GM18951 (cell line): ENCODE measurements around the gene CELF4.

ENCODE experiments used
- POLR2A ChIP-seq: IDR thresholded peaks from 4 replicates; pipeline ENCODE4 v1.6.1; 2011; ENCODE audit warnings: mild to moderate bottlenecking; ENCODE audit not compliant: insufficient read length, insufficient read depth; ENCODE audit errors: extremely low read depth
- in situ Hi-C: fragments of 300-500 bp; cut with MboI; formaldehyde crosslinking; loops from one replicate; pipeline ENCODE4 v1.12.0; 2022; ENCODE audit warnings: low sequenced_read_pairs, mixed read lengths, inconsistent platforms; ENCODE audit not compliant: unreplicated experiment

The CELF4 gene

DNA sequence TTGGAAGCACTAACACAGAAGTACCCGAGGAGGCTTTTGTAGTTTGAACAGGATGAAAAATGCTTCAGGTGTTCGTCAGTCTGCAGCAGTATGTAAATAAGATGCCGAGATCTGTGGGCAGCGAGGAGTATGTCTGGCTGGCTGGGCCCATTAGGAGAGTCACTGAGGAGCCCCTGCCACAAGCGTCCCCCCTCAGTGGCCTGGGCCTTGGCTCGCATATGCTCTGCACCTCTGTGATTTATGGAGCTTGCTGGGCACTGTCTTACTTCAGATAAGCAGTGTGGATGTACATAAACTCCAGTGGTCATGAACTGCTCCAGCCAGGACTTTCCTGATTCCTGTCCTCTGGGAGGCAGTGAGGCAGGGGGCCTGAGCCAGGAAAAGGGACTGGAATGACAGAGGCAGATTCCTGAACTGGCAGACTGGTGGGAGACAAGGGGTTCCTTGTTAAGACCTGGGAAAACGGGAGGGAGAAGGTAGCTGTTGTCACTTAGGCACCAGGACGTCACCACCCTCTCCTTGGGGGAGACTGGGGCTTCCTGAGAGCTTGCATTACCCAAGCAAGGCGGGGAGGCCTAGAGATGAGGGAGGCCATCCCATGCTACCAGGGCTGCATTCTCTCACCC, 46.0 kb downstream of the CELF4 start:
- in situ Hi-C loops = no loop called here
- TF ChIP-seq POLR2A = no peak

DNA sequence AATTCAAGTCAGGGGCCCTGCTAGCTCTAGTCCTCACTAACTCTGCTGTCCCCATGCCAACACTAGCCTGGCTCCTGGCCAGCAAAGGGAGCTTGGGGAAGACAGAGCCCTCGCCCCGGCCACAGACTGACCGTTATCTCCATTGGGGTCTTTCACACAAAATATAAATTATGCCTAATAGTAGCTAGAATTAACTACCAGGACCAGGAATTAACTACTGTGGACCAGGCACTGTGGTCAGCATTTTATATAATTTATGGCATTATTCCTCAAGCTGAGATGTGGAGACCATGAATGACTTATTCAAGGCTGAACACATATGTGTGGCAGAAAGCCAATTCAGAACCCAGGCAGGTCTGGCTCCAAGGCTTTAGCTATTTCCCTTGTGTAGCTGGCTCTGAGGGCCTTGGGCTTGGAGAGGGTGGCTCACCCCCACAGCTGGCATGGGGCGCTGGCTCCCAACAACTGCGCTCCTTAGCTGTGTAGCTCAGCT, 49.2 kb downstream of the CELF4 start:
- no peak for TF ChIP-seq POLR2A
- in situ Hi-C loops = no loop called here

DNA sequence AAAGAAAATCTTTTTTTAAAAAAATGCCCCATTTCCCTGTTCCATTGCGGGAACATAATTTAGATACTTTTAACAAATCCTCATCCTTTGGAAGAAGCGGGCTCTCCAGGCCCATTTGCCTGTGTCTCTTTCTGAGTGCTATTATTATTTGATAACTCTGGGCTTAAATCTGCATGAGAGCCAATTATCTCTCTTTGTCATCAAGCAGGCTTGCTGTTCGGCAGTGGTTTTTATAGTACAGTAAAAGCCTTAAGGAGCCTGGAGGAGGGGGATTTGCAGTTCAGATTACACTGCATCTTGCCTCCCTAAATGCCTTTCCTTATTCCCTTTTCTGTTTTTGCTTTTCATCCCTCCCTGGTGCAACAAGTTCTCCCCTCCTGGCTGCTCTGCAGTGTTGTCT, 50.6 kb downstream of the CELF4 start:
- TF ChIP-seq POLR2A = no peak
- in situ Hi-C loops = no loop called here

DNA sequence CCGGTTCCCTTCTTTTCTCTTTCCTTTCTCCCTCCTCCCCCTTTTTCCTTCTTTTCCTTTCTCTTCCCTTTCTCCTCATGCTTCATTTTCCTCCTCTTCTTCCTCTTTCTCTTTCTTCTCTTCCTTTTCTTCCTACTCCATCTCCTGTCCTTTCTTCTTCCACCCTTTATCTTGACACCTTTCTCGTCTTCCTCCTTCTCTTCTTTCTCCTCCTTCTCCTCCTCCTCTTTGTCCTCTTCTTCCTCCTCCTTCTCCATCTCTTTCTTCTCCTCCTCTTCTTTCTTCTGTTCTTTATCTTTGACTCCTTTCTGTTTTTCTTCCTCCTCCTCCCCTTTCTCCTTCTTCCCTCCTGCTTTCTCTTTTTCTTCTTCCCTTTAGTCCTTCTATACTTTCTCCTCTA, 53.2 kb downstream of the CELF4 start:
- no peak for TF ChIP-seq POLR2A
- in situ Hi-C loops = no loop called here

DNA sequence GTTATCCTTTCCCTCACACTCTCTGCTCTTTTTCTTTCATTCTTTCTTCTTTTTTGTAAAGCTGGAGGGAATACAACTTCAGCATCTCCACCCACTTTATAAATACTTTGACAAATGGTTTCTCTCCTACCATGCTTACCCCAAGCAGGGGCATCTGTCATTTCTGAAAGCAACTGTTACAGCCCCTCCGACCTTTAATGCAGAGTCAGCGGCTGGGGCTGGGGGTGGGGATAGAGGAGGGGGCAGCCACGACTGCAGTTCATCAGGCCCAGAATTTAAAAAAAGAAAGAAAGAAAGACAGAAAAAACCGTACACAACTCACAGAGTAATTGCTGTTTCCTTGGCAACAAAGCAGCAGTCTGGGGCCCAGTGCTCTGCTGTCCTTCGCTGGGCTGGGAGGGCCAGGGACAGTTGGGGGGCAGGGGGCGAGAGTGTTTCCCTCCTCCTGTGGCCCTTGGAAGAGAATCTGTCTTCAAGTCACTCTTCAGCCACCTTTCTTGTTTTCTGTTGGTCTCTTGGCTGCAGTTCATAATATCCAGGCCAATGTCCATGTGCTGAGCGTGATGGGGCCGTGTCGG, 53.8 kb downstream of the CELF4 start:
- no peak for TF ChIP-seq POLR2A
- in situ Hi-C loops = no loop called here

DNA sequence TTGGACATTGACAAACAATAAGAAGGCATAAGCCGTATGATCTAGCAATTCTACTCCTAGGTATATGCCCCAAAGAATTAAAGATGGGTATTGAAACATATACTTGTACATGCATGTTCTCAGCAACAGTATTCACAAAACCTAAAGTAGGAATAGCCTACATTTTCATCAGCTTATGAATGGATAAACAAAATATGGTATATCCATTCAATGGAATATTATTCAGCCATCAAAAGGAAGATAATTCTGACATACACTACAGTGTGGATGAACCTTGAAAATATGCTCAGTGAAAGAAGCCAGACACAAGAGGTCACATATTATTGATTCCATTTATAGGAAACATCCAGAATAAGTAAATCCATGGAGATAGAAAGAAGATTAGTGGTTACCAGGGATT, 56.0 kb downstream of the CELF4 start:
- in situ Hi-C loops = no loop called here
- TF ChIP-seq POLR2A = no peak

DNA sequence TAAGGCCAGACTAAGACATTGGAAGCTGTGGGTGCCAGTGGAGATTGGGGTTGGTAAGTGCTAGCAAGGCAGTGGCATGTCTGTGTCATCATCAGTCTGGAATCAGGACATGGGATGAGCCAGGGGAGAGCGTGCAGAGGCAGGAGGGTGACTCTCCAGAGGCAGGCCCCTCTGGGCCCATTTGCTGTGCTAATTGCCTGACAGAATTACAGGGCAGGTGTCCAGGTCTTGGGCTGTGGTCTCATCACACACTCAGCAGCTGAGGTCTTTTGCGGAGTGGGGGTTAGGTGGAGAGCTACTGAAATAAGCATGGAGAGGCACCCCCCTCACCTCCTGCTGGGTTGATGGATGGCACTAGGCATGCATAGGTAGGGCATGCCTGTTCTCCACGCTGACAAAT, 57.4 kb downstream of the CELF4 start:
- no peak for TF ChIP-seq POLR2A
- in situ Hi-C loops = no loop called here

DNA sequence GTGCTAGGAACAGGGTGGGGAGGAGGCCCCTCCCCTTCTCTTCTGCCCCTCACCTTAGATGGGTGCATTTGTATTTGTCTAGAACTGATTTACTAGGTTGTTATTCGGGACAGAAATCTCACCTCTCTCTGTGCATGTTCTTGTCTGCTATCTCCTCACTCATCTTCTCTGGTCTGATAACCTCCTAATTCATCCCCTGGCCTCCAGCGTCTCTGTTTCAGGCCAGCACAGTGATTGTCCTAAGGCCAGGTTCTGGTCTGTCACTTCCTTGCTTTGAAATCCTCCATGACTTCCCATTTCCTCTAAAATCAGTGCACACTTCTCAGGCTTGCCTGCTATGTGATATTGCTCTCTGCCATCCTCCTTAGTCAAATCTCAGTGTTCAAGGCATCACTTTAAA, 58.4 kb downstream of the CELF4 start:
- no peak for TF ChIP-seq POLR2A
- in situ Hi-C loops = no loop called here

DNA sequence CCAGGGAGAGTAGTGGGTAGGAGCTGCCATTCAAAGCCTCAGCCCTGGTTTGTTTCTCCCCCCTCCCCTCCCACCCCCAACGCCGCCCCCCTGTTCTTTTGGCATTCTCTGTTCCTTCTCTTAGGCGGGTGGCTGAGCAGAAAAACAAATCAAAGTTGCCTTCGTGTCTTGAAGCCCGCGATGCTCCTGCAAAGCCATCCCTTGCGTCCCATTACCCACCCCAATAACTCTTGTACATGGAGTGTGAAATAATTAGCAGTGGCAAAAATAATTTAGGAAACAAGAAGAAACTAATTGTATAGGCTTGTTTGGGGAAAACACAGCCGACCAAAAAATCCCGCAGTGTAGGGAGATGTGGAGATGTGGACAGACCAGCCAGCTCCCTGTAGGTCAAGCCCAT, 59.6 kb downstream of the CELF4 start:
- no peak for TF ChIP-seq POLR2A
- in situ Hi-C loops = no loop called here

DNA sequence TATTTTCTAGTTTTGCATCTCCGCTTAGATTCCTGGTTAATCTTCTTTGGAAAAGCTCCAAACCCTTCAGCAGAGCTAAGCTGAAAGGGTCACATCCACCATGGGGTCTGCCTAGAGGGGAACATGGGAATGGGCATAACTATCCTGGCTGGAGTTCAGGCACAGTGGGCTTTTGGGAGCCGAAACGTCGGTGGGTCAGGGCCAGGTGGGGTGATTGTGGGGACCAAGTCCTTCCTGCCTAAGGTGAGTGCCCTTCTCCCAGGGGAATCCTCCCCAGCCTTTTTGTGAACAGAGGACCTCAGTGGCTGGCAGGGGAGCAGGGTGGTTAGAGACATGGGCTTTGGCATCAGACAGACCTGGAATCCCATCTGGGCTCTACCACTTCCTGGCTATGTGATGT, 60.3 kb downstream of the CELF4 start:
- in situ Hi-C loops = no loop called here
- no peak for TF ChIP-seq POLR2A

DNA sequence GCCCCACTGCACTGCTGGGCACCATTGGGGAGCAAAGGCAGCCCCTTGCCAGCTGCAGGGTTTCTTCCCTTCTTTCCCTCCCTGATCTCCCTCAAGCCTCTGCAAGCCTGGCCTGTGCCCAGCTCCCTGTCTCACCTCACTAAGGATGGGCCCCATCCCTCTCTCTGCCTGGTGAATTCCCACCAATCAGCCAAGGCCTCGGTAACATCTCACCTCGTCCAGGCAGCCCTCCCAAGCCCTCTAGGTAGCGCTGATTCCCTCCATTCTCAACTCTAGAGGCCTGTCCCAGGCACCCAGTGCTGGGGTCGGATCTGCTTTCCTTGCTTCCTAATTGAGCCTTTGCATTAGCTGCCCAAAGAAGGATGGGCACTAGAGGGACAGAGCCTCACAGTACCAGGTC, 63.0 kb downstream of the CELF4 start:
- in situ Hi-C loops = no loop called here
- no peak for TF ChIP-seq POLR2A

DNA sequence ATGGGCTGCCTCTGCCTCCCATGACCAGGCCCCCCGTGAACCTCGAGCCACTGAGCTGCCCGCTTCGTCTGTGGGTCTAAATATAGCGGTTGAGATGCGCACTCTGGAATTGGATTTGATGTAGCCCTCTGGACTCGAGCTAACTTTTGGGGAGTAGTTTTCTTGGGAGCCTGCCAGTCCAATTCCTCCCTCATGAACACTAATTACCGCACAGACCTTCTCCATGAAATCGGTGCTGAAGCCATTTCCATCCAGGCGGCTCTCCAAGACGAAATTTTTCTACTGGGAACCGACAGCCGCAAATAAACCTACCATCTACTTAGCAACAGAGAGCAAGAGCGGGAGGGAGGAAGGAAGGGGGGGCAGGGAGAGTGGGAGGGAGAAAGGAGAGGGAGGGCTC, 63.6 kb downstream of the CELF4 start:
- in situ Hi-C loops = no loop called here
- TF ChIP-seq POLR2A = no peak

DNA sequence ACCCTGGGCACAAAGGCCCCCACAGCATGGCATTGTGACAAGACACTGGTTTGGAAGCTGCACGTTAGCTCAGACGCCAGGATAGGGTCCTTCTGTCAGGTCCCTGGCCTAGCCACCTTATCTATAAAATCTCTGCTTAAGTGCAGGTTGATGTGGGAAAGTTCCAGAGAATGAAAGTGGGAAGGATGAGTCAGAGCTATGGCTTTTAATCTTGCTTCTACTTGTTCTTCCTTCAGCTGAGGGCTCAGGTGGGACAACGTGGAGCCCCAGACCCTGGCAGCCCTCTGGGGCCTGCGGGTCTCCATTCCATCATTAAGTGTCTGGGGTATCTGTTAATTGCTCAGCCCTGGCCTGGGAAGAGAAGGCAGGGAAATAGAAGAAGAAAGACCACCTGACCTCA, 64.5 kb downstream of the CELF4 start:
- in situ Hi-C loops = no loop called here
- no peak for TF ChIP-seq POLR2A

DNA sequence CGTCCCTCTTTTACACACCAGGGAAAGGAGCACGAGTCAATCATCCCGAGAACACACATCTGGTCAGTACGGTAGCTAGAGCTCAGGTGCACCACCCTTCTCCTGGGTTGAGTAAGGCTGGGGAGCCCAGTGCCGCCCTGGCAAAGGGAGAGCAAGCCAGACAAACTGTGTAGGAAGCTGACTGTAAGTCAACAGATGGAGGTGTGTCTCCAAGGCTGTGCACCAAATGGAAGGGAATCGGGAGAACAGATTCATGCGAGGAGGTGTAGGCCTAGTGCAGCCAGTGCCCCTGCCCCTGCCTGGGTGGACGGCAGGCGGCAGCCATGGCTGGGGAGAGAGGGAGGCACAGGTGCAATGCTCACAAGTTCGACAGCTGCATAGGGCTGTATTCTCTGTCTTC, 65.7 kb downstream of the CELF4 start:
- in situ Hi-C loops = no loop called here
- TF ChIP-seq POLR2A = no peak

DNA sequence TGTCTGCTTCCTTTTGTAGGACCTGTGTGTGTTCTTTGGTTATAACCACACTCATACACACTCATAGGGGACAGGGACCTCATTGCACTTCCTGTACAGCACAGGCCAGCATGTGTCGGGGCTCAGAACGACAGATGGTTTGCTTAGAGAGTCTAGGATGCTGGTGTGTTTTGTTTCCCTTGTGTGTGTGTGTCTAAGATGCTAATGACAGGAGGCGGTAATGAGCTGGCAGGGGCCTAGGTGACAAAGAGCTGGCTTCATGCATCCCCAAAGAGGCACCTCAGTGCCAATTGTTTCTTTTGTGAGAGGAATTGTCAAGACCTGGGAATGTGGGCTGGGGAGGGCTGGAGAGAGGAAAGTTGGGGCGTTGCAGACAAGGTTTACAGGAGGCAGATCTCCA, 66.6 kb downstream of the CELF4 start:
- TF ChIP-seq POLR2A = no peak
- in situ Hi-C loops = no loop called here

DNA sequence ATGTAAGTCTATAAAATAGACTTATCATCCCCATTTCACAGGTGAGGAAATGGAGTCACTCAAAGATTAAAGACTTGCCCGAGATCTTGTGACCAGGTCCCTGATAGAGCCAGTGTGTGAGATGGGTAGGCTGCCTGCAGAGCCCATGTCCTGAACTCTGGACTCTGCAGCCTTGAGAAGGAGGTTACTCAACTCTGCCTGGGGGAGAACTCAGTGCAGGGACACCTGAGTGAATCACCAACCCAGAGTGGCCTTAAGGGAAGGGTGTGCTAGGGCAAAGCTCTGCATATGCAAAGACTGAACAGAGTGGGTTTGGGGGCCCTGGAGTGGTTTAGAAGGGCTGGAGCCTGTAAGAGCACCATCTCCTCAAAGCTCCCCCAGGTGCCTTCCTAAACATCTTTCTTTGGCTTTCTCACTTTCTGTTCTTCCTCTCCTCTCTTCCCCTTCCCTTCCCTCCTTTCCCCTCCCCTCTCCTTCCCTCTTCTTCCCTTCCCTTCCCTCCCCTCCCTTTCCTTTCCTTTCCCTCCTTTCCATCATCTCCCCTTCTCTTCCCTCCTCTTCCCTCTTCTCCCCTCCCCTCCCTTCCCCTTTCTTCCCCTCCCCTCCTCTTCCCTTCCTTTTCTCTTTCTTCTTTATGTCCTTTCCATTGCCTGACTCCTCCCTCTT, 67.6 kb downstream of the CELF4 start:
- in situ Hi-C loops = no loop called here
- TF ChIP-seq POLR2A = no peak
